ENCODE data around the gene MCAM. TPM values are rescaled to one million over a fixed set of nuclear protein-coding genes. Genes with fewer than 3 reads are reported as not detected.

The MCAM gene
- total RNA-seq, 1 donor from 2014 or later: 65.5 TPM

DNA sequence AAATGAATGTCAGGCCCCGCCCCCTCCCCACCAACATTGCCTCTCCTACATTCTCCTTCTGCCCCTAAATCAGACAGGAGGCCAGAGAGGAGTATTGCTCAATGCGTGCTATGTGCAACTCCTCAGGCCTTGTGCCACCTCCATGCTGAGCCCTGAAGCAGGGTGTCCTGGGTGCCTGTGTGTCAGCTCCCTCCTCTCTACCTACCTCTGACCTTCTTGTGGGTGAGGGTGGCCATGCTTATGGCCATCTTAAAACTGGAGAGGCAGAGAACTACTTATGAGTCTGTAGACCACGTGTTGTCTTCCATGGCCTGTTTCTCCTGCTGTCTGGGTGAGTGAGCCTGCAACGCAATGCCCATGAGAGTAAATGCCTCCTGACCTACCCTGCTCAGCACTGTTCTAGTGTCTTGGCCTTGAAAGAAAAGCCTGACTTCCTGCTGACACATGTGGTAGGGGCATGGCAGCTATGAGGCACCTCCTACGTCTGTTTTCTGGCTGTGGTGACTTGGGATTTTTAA is 10.5 kb downstream of the MCAM start:
- no peak for DNase-seq

DNA sequence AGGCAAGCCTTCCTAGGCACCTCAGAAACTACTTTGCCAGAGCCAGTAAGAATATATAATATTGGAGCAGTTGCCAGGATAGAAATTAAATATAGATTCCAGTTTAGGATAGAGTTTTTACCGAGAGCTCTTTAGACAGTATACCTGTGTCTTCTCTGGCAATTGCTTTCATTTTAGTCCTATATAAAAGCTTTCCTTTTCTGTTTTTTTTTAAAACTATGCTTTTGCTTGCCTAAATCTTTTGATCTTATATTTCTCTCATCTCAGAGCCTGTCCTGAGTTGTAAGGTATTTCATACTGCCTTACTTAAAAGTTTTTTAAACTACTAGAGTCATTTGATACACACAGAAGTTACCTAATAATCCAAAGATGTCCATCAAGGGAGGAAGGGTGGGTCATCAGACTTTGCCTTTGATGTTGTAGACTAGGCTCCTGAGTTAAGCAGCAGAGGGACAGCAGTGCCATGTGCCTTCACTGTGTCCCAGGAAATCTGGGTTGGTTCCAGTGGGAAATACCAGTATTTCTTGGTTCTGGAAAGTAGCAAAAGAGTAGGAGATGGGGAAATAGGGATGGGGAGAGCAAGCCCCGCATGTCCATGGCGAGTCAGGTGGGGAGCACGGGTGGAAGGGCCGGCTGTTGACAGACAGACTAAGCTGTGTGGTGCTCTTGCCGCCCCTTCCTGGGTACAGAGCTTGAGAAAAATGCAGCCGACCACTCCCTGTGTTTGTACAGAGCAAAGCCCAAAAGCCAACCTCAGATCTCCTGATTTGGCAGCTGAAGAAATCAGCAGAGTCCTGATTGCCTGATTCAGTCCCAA is 11.2 kb downstream of the MCAM start:
- DNase-seq: no peak

DNA sequence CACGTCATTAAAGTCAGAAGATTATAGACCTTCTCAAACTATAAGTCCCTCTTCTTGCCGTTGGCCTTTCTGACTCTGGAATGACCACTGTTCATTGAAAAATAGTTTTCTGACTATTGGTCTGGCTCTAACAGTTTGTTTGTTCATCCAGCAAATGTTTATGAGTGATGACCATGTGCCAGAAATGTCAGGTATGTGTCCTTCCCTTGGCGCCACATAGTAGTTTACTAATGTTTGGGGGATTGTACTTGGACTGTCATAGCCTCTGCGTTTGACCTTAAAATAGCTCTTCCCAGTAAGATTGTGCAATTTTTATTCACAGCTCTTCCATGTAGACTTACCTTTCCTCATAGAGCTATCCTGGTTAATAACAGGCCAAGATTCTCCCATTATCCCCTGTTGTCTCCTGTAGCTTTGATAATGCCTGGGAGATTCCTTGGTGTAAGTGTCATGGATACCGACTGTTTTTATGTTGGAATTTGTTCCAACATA is 13.7 kb downstream of the MCAM start:
- DNase-seq: no peak

DNA sequence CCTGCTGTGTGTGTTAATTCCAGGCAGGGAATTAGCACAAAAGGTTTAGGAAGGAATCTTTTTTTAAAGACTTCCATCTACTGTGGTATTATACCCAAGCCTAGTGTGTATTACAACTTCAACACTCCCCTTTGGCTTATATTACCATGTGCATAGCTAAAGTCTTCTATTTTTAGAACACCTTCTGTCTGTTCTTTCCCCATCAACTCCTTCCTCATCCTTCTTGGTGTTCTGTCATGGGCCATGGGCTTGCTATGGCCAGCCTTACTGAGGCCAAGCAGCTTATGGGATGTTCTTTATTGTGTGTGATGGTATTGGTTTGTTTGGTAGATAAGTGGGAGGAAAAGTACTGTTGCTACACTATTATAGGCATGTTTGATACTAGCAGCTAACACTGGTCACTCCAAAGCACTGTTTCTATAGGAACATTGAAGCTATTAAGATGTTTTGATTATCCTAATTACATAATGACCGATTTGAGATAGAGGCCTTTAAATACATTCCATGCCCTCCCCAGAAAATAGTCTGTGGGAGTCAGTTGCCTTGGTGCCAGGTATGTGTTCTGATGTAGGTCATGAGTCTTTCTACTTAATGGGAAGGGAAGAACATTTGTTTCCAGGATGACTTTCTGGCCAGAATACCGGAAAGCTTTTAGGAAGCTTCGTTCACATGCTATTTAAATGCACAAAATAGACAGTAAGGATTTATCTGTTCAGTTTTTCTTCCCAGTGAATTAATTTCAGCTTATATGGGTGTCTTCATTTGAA is 16.5 kb downstream of the MCAM start:
- DNase-seq: no peak

- no peak for DNase-seq
Observed at GRCh38 chr11:119299416-119299815, 17.5 kb downstream of the MCAM start.

DNA sequence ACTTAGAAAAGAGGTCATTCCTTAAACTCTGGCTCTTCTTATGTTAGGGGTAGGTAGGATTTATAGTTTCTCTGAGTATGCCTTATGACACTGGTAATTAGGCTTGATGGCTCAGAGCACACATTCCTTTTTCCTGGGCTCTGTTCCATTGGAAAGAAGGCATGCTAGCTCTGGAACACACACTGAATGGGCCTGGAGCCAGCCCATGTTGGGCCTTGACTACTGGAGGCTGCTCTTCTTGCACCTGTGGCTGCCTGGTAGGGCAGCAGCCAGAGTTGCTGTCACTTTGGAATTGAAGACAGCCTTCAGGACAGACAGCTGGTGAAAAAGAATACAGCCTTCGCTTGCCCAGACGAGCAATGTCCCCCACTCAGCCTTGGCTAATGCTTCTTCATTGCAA is 18.2 kb downstream of the MCAM start:
- DNase-seq: no peak

DNA sequence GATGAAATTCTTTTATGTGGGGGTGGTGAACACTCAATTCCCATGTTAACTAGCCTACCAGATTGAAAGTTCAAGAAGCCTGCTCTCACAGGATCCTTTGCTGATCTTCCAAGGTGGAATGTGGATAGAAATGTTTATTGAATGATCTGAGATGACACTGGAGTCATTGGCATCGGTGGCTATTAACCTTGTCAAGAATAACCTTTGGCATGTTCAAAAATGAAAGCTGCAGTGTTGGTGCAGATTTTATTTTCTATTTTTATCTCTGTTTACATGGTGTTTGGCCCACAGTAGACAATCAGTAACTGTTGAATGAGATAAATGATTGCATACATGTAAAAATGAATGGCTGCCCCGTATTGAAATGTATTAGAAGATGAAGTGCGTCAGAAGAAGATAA is 19.0 kb downstream of the MCAM start:
- no peak for DNase-seq

DNA sequence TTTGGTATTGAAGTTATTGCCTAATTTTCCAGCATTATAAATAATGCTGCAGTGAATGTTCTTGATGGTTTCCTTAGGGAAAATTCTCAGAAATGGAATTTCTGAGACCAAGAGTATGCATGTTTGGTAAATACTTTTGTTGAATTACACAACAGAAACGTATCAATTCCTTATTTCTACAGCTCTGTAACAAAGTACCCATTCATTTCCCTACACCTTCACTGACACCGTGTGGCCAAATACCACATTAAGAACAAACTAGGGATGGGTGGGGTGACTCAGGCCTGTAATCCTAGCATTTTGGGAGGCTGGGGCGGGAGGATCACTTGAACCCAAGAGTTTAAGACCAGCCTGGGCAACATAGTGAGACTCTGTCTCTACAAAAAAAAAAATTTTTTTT is 21.8 kb downstream of the MCAM start:
- no peak for DNase-seq

- DNase-seq: no peak
Observed at GRCh38 chr11:119293461-119293860, 23.5 kb downstream of the MCAM start.

DNA sequence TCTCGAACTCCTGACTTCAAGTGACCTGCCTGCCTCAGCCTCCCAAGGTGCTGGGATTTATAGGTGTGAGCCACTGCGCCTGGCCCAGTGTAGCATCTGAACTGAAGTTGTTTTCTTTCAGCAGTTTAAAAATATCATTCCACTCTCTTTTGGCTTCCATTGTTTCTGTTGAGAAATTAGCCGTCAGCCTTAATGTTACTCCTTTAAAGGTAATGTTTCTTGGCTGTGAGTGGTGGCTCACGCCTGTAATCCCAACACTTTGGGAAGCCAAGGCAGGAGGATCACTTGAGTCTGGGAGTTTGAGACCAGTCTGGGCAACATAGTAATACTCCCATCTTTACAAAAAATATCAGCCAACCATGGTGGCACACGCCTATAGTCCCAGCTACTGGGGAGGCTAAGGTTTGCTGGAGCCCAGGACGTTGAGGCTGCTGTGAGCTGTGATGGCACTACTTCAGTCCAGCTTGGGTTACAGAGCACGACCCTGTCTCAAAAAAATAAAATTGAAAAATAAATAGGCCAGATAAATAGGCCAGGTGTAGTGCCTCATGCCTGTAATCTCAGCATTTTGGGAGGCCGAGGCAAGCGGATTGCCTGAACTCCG is 25.9 kb downstream of the MCAM start:
- no peak for DNase-seq

DNA sequence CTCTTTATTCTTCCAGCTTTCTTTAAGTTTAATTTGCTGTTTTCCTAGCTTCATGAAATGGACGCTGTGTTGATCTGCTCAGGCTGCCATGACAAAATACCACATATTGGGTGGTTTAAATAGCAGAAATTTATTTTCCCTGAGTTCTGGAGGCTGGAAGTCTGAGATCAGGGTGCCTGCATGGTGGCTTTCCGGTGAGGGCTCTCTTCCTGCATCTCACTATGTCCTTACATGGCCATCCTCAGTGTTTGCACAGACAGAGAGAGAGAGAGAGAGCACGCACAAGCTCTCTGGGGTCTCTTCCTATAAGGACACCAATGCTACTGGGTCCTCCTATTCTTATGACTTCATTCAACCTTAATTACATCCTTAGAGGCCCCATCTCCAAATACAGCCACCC is 28.7 kb downstream of the MCAM start:
- DNase-seq: no peak

- no peak for DNase-seq
Observed at GRCh38 chr11:119285431-119285830, 31.5 kb downstream of the MCAM start.

DNA sequence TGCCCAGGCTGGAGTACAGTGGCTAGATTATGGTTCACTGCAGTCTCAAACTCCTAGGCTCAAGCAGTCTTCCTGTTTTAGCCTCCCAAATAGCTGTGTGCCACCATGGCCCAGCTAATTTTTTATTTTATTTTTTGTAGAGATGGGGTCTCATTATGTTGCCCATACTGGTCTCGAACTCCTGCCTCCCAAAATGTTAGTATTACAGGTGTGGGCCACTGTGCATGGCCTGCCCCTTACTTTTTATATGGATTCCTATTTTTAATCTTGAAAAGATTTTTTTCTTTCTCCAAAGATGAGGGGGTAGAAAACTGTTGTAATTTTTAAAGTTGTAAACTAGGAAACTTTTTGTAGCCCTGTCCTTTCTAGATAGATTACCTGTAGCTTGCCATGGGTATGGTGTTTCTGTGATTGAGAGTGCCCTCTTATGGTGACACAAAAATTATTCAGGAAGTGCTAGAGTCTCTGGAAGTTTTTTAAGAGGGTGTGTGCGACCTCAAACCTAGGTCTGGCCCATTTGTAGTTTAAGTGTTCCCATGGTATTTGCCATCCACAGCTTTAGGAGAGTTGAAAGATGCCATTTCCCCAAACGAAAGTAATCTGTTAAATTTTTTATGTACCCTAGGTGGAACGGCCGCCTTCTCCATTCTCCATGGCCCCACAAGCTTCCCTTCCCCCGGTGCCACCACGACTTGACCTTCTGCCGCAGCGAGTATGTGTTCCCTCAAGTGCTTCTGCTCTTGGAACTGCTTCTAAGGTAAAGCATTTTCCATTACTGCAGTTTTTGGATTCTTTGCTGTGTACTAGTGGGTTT is 32.4 kb downstream of the MCAM start:
- DNase-seq: no peak

GRCh38 chr11:119282495-119282894 is 34.4 kb downstream of the MCAM start:
- DNase-seq: no peak

DNA sequence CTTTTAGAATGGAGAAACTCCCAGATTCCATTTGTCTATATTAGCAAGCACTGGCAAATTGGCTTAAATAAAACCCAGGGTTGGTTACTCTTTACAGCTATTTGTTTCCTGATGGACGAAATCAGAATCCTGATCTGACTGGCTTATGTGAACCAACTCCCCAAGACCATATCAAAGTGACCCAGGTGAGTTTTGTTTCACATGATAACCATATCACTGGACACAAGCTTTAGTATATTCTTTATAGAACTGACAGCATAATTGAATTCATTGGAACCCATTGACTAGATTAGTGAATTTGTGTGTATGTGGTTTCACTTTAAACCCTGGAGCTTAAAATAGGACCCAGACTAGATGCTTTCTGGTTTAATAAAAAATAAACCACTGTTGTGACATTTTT is 39.3 kb downstream of the MCAM start:
- DNase-seq: no peak

DNA sequence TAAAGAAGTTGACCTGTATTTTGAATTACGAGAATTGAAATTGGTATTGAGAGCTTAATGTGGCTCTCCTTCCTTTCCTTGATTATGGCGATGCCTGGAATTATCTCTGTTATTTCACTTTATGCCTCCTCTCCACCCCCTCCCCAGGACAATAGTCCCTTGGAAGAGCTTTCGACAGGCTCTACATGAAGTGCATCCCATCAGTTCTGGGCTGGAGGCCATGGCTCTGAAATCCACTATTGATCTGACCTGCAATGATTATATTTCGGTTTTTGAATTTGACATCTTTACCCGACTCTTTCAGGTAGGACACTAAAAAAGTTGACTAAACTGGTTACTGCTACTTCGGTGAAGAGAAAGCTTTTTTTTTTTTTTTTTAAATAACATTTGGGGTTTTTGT is 43.2 kb downstream of the MCAM start:
- DNase-seq: no peak

- DNase-seq: no peak
Observed at GRCh38 chr11:119267645-119268044, 49.3 kb downstream of the MCAM start.

DNA sequence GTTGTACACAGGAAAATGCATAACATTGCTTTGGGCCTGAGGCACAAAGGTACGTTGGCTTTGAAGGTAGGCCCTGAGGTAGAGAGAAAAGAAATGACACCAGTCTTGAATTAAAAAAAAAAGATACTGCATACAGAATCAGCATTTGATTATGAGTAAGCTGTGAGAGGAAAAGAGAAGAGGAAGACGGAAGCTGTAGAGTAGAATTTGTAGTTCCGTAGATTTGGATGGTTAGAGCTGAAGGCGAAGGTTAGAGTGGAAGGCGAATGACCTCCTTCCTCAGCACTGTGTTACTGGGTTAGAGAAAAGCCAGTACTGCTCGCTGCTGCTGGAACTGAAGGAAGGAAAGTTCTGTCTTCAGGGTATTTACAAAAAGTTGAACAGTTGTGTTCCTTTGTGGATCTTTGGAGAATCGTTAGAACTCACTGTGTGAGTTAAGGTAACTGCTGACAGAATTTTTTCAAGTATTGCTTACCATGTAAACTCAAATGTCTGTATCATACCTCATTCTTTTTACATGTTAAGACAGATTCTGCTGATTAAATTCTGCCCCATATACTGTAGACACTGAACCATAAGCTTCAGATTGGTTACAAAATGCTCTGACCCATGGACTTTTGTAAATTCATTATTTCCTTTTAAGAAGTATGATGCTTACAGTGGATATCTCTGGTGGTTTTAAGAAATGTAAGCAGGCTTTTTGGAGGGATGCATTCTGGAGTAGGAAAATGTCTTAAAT is 50.2 kb downstream of the MCAM start:
- no peak for DNase-seq

DNA sequence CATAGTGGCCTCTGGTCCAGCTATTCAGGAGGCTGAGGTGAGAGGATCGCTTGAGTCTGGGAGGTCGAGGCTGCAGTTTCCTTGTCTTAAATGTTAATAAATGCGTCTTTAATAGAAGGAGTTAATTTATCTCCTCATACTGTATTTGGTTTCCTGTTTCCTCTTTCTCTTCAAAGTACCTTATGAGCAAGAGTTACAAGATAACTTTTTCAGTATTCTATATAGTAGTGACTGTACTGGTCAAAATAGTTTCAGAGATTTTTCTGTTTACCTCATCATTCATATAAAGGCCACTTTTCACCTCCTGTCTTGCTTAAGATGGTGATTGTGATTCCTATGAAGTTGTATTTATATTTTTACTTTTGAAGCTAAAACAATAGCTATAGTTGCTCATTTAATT is 50.9 kb downstream of the MCAM start:
- no peak for DNase-seq

GRCh38 chr11:119263352-119263940 is 53.5 kb downstream of the MCAM start:
- peak; percentile 7 for DNase-seq
